ENCODE results near the gene SLCO3A1.
A peak's percentile ranks its signal among the peaks of the same experiment; 100 is the strongest.

Gene SLCO3A1

DNA sequence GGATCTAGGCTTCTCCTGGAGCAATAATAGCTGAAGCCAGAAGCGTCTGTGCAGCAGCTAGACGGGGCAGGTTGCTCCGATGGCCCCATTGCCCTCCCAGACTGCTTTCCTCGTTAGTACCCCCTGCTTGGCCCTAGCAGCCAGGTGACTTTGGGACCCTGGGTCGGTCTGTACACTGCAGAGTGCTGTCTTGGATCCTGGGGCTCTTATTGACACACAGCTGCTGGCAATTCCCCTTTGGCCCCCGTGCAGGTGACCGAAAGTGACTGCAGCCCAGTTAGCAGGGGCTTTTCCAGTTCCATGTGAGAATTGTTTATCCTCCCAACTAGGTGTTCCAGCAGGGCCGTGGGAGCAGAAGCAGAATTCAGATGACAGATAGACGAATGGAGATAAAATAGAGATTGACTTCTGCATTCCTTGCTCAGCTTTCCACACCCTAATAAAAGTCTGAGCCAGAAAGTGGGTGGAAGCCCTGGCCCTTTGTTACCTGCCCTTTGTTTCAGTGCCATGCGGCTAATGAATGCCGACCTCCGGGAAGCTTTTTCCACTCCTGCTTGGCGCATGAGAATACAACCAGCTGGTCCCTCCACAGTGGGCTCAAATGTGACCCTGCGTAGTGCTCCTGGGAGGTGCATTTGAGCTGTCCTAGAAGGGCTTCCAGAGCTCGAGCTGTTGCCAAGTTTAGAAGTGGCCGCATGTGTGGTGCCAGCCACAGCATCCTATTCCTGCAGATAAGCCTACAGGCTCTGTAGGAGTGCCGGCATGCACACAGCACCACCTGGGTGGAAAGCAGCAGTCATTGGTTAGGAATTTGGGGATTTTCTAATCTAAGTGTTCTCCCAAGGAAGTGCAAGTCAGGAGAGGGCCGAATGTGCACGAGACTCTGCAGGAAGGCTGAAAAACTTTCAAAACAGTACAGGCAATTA lies 94.4 kb downstream of the SLCO3A1 start:
- Histone ChIP-seq H3K4me1 (peaks cover 34% of the 10 kb centered on the region), H3K27ac (peak overlapping the region; percentile 44)

DNA sequence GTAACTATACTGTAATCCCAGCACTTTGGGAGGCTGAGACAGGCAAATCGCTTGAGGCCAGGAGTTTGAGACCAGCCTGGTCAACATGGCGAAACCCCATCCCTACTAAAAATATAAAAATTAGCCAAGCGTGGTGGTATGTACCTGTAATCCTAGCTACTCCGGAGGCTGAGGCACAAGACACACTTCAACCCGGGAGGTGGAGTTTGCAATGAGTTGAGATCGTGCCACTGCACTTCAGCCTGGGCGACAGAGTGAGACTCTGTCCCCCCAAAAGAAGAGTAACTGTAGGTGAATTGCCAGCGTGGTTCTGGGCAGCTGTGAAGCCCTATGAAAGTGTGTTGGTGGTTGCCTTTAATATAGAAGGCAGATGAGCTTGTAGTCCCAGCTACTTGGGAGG lies 95.9 kb downstream of the SLCO3A1 start:
- H3K9me3 ChIP-seq (ENCODE audit: control insufficient read depth, low read length): no peaks in the 10 kb centered on the region
- H3K79me2 ChIP-seq: peaks cover 26% of the 10 kb centered on the region
- H3K27me3 ChIP-seq (ENCODE audit: control insufficient read depth, insufficient read depth, low read length): no peaks in the 10 kb centered on the region
- no peak for TF ChIP-seq CTCF (IDR thresholded peaks at IDR 0.05)
- no peak overlapping the region for H3K9ac ChIP-seq
- H2AFZ ChIP-seq: no peak overlapping the region
- H3K4me3 ChIP-seq (ENCODE audit: low read depth, low read length): no peak overlapping the region
- peaks cover 26% of the 10 kb centered on the region for H3K4me1 ChIP-seq
- H3K4me2 ChIP-seq (ENCODE audit: low read length): no peak overlapping the region
- no peak overlapping the region for H3K27ac ChIP-seq
- H3K36me3 ChIP-seq (ENCODE audit: control insufficient read depth, insufficient read depth, low read length): no peaks in the 10 kb centered on the region

More for the DNA sequence above, 94.4 kb downstream of the SLCO3A1 start:
- no peaks in the 10 kb centered on the region for H3K27me3 ChIP-seq (ENCODE audit: control insufficient read depth, insufficient read depth, low read length)
- H3K9ac ChIP-seq: no peak overlapping the region
- no peaks in the 10 kb centered on the region for H3K9me3 ChIP-seq (ENCODE audit: control insufficient read depth, low read length)
- no peaks in the 10 kb centered on the region for H3K36me3 ChIP-seq (ENCODE audit: control insufficient read depth, insufficient read depth, low read length)
- no peak overlapping the region for H2AFZ ChIP-seq
- no peak overlapping the region for H3K4me2 ChIP-seq (ENCODE audit: low read length)
- H3K4me3 ChIP-seq (ENCODE audit: low read depth, low read length): no peak overlapping the region
- H3K79me2 ChIP-seq: peaks cover 14% of the 10 kb centered on the region
- TF ChIP-seq CTCF (IDR thresholded peaks at IDR 0.05): no peak

DNA sequence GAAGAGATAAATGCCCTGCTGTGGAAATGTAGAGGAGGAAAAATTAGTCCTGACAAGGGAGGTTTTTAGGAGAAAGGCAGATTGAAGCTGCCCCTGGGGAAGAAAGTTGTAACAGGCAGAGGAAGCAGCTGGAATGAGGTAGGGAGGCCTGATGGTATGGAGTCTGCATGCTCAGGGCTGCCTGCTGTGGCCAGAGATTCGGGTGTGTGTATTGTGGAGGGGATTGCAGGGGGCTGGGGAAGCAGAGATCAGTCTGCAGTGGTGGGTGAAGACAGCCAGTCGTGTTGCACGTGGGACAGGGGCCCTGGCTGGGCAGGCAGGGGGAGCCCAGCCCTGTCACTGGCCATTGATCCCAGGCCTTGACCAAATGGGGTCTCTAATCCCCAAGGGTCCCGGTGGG lies 96.5 kb downstream of the SLCO3A1 start:
- Histone ChIP-seq H3K27me3 (ENCODE audit: control insufficient read depth, insufficient read depth, low read length) (no peaks in the 10 kb centered on the region), H3K36me3 (ENCODE audit: control insufficient read depth, insufficient read depth, low read length) (no peaks in the 10 kb centered on the region), H2AFZ (no peak overlapping the region), H3K27ac (no peak overlapping the region), H3K9ac (no peak overlapping the region), H3K4me2 (ENCODE audit: low read length) (no peak overlapping the region), H3K79me2 (peaks cover 30% of the 10 kb centered on the region), H3K4me1 (peaks cover 26% of the 10 kb centered on the region), H3K4me3 (ENCODE audit: low read depth, low read length) (no peak overlapping the region), H3K9me3 (ENCODE audit: control insufficient read depth, low read length) (no peaks in the 10 kb centered on the region)
- TF ChIP-seq CTCF (IDR thresholded peaks at IDR 0.05): no peak

GRCh38 chr15:91950631-91951329 lies 97.3 kb downstream of the SLCO3A1 start:
- Histone ChIP-seq H3K9me3 (ENCODE audit: control insufficient read depth, low read length) (no peaks in the 10 kb centered on the region), H3K79me2 (peaks cover 27% of the 10 kb centered on the region), H3K27ac (no peak overlapping the region), H3K9ac (no peak overlapping the region), H3K36me3 (ENCODE audit: control insufficient read depth, insufficient read depth, low read length) (no peaks in the 10 kb centered on the region), H3K4me3 (ENCODE audit: low read depth, low read length) (no peak overlapping the region), H3K27me3 (ENCODE audit: control insufficient read depth, insufficient read depth, low read length) (no peaks in the 10 kb centered on the region), H3K4me2 (ENCODE audit: low read length) (no peak overlapping the region), H3K4me1 (peaks cover 26% of the 10 kb centered on the region), H2AFZ (no peak overlapping the region)
- TF ChIP-seq CTCF (IDR thresholded peaks at IDR 0.05): no peak
